CD4-positive, alpha-beta T cell treated with Interleukin-17A for 4 hours (primary cell): Measurements from ENCODE around the gene ATP2A3.
"Not testable (repeated sequence)": the region's sequence is repeated elsewhere in the genome, so short reads cannot be mapped to it uniquely, and the experiment has no call there.

Experiments
- DNase-seq: peaks from one replicate; pipeline ENCODE4 v3.0.0-alpha.2; 2020; ENCODE audit warnings: mixed read lengths

Gene ATP2A3

GRCh38 chr17:3964203-3965117, at the start of gene ATP2A3:
ATP2A3 (minus strand) TSS chr17:3964437; CDS start chr17:3964291, 146 bp downstream.
- peak; percentile 83 for DNase-seq

- no peak for DNase-seq
Observed at GRCh38 chr17:4010754-4011153, 46.5 kb upstream of the ATP2A3 start.

GRCh38 chr17:4009186-4009785, 45.0 kb upstream of the ATP2A3 start:
- DNase-seq = no peak

GRCh38 chr17:4008441-4009185, 44.4 kb upstream of the ATP2A3 start:
- no peak for DNase-seq

- DNase-seq = no peak
Observed at GRCh38 chr17:4008082-4008435, 43.8 kb upstream of the ATP2A3 start.

- DNase-seq = no peak
Observed at GRCh38 chr17:4007346-4008081, 43.3 kb upstream of the ATP2A3 start.

GRCh38 chr17:4006745-4007211, 42.5 kb upstream of the ATP2A3 start:
- no peak for DNase-seq

- DNase-seq = no peak
Observed at GRCh38 chr17:4006165-4006589, 41.9 kb upstream of the ATP2A3 start.

- DNase-seq = no peak
Observed at GRCh38 chr17:4005296-4006164, 41.3 kb upstream of the ATP2A3 start.

GRCh38 chr17:4004517-4005295, 40.5 kb upstream of the ATP2A3 start:
- peak; percentile 74 for DNase-seq

- DNase-seq = no peak
Observed at GRCh38 chr17:4003501-4004421, 39.5 kb upstream of the ATP2A3 start.

GRCh38 chr17:4003131-4003500, 38.9 kb upstream of the ATP2A3 start:
- no peak for DNase-seq

- no peak for DNase-seq
Observed at GRCh38 chr17:4001048-4001590, 36.9 kb upstream of the ATP2A3 start.

GRCh38 chr17:3998436-3998835, 34.2 kb upstream of the ATP2A3 start:
- DNase-seq = no peak

GRCh38 chr17:3995067-3995466, 30.8 kb upstream of the ATP2A3 start:
- no peak for DNase-seq

GRCh38 chr17:3994221-3994576, 30.0 kb upstream of the ATP2A3 start:
- no peak for DNase-seq

- DNase-seq = no peak
Observed at GRCh38 chr17:3993493-3994220, 29.4 kb upstream of the ATP2A3 start.

- DNase-seq = no peak
Observed at GRCh38 chr17:3992370-3992769, 28.1 kb upstream of the ATP2A3 start.

GRCh38 chr17:3991699-3992098, 27.5 kb upstream of the ATP2A3 start:
- not testable (repeated sequence) for DNase-seq
